ENCODE data around the gene TMEM106A.
"Not testable (repeated sequence)": the region's sequence is repeated elsewhere in the genome, so short reads cannot be mapped to it uniquely, and the experiment has no call there.

TMEM106A gene

GRCh38 chr17:43239597-43239996 is 27.9 kb downstream of the TMEM106A start:
- in situ Hi-C loops (cut with MboI; ENCODE audit: low pct_unique_long_range_greater_than_20kb, low sequenced_read_pairs); DNase-seq: not testable (repeated sequence)

GRCh38 chr17:43240596-43241352 is 29.1 kb downstream of the TMEM106A start:
- DNase-seq; in situ Hi-C loops (cut with MboI; ENCODE audit: low pct_unique_long_range_greater_than_20kb, low sequenced_read_pairs): not testable (repeated sequence)

GRCh38 chr17:43246456-43246855 is 34.8 kb downstream of the TMEM106A start:
- in situ Hi-C loops (cut with MboI; ENCODE audit: low pct_unique_long_range_greater_than_20kb, low sequenced_read_pairs); DNase-seq: not testable (repeated sequence)

Measured in KBM-7 (cell line).